HG03460 (cell line): Measurements from ENCODE around the gene ZAR1L.

ENCODE experiments used
- ATAC-seq: cut with Tn5 transposase; IDR thresholded peaks from one replicate; pipeline ENCODE4 v1.9.1; 2021; ENCODE audit not compliant: unreplicated experiment

ZAR1L gene

DNA sequence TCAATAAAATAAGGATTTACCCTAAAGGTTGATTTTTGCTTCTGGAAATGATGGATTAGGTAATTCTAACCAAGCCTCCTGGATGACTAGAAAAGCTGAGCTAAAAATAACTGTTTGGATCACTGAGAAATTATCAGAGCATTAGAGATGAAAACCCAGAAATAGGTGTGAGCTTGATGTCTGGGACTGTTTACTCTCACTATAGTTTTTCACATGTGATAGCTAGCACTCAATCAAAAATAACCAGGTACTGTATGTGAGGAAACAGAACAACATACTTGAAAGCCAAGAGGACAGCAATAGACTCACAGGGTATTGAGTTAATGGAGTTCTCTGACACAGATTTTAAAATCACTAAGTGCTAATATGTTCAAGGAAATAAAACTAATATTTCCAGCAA is 9.5 kb downstream of the ZAR1L start:
- ATAC-seq = no peak

DNA sequence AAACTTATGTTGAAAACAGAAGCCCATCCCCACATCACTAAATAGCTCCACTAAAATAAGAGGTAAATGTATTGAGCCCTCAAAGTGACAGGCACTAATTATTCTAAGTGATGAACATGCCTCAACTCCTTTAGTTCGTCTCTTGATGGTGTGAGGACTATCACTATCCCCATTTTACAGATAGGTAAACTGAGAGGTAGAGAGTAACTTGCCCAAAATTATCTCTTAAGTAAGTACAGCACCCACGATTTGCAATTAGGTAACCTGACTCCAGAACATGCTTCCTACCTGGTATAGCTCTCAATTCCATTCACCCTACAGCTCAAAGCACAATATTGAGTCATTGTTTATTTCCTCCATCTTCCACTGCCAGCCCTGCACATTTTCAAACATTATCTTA is 12.7 kb downstream of the ZAR1L start:
- ATAC-seq = no peak

DNA sequence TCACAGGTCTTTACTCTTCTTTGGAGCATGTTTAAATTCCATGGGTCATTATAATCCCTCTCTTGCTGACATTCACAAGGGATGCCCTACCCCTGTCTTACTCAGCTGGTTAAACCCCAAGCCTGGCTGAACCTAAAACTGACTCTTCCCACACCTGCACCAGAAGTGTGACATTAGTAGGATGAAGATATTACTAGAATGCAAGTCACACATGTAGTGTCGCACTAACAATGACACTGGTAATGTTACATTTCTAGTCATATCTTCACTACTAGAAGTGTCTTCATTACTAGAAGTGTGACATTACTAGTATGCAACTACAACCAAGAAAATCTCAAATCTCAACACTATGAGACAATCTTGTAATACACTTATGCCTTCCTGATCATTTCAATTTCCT is 14.2 kb downstream of the ZAR1L start:
- no peak for ATAC-seq

DNA sequence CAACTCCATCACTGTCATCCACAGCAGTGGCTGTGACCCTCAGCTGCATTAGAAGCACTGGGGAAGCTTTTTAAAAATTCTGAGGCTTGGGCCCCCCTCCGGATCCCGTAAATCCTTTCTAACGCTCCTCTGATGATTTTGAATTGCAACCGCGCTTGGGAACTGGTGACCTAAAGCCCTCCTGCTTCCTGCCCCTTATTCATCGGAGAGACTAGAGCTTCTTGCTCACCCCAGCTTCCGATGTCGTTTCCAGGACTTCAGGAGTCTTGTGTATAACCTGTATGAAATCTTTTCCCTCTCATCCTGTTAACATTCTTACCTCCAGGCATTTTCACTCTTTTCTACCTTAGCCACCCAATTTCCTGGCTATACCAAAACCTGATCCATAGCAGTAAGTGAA is 14.8 kb downstream of the ZAR1L start:
- no peak for ATAC-seq

DNA sequence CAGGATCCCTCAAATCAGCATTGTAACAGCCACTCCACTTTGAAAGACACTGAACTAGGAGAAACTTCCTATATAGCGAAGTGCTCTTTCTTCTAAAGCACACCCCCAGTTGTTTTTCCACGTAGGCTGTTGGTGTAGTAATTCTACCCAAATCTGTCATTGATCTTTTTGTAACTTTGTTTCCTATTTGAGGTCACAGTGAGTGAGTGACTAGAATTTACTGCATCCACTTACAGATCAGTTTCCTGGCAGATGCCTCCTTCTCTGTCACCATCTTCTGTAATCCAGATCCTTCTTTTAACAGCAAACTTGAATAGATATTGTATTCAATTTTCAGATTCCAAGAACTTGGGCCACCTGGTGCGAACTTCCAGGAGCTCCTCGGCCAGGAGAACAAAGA is 15.3 kb downstream of the ZAR1L start:
- ATAC-seq = no peak

DNA sequence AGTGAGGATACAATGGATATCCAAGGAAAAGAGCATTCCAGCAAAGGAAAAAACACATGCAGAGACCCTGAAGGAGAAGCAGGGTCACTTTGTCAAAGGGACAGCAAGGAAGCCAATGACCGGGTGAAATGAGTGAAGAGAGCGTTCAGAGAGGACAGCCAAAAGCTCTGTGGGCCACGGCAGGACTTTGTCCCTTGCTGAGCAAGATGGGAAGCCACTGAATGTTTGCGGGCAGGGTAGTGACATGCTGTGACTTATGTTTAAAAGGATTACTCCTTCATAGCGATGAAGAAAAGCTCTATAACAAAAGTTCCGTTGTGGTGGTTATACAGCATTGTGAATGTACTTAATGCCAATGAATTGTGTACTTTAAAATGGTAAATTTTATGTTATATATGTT is 16.5 kb downstream of the ZAR1L start:
- no peak for ATAC-seq

- ATAC-seq = no peak
Observed at GRCh38 chr13:32297206-32297605, 18.0 kb downstream of the ZAR1L start.

GRCh38 chr13:32285633-32285965 is 29.6 kb downstream of the ZAR1L start:
- no peak for ATAC-seq

GRCh38 chr13:32284927-32285632 is 30.1 kb downstream of the ZAR1L start:
- ATAC-seq = no peak

DNA sequence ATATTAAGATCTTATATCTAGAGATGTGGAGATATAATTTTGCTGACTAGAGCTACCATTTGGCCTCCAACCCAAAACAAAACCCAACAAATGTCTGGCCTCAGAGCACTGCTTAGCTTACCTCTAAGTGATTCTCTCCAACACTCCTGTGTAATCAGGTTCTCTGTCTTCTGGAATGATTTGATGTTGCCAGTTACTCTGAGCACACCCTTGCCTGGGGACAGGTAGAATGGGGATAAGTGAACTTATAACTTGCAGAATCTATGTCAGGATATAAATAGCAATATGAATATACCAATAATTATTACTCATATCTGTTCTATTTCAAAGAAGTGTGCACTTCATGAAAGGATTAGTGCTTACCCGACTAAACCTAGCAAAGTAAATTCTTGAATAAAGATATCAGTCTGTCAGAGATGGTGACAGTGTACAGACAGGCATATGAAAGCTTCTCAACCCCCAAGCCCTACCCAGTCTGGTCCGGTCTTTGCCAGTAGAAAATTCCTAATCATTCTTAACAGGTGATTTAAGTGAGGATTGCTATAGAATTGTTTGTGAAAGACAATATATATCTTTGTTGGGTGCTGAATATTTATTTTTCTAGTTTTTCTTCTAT is 33.0 kb downstream of the ZAR1L start:
- no peak for ATAC-seq

- no peak for ATAC-seq
Observed at GRCh38 chr13:32281096-32281495, 34.1 kb downstream of the ZAR1L start.

DNA sequence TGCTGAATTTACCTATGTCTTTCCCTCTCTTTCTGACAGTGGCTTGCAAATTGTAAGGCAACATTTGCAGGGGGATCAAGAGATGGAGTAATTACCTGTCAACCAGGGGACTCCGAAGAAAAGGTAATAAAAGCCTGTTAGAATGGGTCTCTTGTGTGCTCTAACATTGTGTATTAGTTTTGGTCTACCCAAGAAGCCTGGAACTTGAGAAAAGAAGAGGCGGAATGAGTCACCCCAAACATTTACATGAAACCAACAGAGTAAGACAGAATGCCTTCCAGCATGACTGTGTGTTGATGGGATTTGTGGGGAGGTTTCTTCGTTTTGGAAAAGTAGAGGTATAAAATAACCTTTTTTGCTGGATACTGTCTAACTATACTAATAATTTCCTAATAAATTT is 36.7 kb downstream of the ZAR1L start:
- ATAC-seq = no peak

GRCh38 chr13:32277839-32278238 is 37.3 kb downstream of the ZAR1L start:
- no peak for ATAC-seq

GRCh38 chr13:32272021-32272683 is 43.0 kb downstream of the ZAR1L start:
- ATAC-seq = no peak

DNA sequence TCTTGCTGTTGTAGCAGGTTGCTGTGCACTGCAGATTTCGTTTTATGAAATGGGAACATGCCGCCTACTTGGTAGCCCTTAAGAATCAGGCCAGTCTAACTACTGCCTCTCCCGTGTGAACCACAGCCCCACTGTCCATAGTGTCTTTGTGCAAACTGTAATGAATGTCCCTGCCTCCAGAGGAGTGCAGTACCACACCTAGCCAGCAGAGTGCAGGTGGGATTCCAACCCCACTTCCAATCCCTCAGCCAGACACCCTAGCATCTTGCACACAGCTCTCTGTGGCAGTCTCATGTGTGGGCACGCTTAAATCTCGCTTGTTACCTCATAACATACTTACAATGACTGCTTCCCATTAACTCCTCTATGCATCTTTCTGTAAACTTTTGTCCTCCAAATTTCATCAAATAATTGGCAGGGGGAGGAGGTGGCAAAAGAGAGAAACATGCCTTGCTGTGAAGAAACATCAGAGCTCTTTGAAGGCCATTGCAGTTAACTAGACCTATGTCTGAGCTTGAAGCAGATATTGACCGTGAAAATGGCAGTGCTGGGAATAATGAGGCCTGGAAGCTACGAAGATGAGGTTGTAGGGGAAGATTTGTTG is 47.2 kb downstream of the ZAR1L start:
- ATAC-seq = peak; percentile 91

- ATAC-seq = no peak
Observed at GRCh38 chr13:32266130-32266529, 49.0 kb downstream of the ZAR1L start.

- ATAC-seq = no peak
Observed at GRCh38 chr13:32265726-32266125, 49.4 kb downstream of the ZAR1L start.

DNA sequence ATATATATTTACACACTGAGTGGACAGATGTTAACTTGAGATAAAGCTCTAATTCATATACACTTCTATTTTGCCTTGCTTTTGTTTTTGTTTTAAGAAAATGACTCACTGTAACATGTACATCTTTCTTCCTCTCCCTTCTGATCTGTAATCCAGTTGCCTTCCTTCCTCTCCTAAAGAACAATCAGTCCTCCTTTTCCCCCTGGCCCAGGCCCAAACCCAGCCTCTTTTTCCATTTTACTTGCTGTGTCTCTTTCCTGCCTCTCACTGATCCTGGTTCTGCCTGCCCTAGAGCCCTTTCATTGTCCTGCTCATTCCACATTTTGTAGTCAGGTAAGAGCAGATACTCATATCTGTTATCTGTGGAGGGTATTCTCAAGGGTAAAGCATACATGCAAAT is 50.8 kb downstream of the ZAR1L start:
- no peak for ATAC-seq

- no peak for ATAC-seq
Observed at GRCh38 chr13:32262619-32263018, 52.5 kb downstream of the ZAR1L start.

DNA sequence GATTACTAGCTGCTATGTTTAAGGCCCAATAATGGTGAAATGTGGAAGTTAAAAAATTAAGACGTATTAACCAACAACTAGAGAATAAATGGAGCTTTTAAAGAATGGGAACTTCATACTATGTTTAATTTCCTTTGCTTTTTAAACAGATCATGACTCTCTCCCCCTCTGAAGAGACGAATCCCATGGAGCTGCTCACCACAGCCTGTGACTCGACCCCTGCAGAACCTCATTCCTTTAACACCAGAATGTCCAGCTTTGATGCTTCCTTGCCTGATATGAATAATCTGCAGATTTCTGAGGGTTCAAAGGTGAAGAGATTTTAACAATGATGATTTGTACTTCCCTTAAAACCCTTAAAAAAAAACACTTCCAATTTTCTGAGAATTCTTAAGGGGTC is 53.0 kb downstream of the ZAR1L start:
- ATAC-seq = no peak

DNA sequence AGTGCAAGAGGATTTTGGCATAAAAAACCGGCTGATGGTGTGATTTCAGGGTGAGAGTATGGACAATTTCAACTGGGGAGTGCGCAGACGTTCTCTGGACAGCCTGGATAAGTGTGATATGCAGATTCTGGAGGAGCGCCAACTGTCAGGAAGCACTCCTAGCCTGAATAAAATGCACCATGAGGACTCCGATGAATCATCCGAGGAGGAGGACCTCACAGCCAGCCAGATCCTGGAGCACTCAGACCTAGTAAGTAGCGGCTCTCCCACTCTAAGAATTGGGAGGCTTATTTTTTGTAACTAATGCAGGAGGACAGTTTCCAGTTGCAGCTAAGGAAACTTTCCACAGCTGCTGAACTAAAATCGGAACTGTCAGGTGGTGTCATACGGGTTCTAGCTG is 53.6 kb downstream of the ZAR1L start:
- no peak for ATAC-seq

- no peak for ATAC-seq
Observed at GRCh38 chr13:32259116-32259515, 56.0 kb downstream of the ZAR1L start.
